WTC11 (cell line): ENCODE results near the gene NAA20. TPM values are rescaled to one million over a fixed set of nuclear protein-coding genes. Genes with fewer than 3 reads are reported as not detected.

ENCODE experiments used
- ATAC-seq: fragments of 200-7000 bp; cut with Tn5 transposase; 2 replicates; pipeline ENCODE4 v1.10.0; 2021; ENCODE audit warnings: mild to moderate bottlenecking, moderate library complexity
- CTCF ChIA-PET: fragments of 300-600 bp; sonication (Branson Sonifier 250); formaldehyde crosslinking; loops from one replicate; lab custom pipeline; 2021; ENCODE audit warnings: antibody characterized with exemption; lab: Charles Lee
- POLR2A ChIA-PET: fragments of 350-600 bp; sonication (Branson Sonifier 250); formaldehyde crosslinking; loops from one replicate; lab custom pipeline; 2021; ENCODE audit warnings: antibody characterized with exemption; lab: Charles Lee
- DNase-seq: peaks from one replicate; pipeline ENCODE4 v3.0.0; 2021; ENCODE audit warnings: low spot score
- H3K27ac Mint-ChIP-seq: 2 replicates; pipeline ENCODE4 v1.8.0; 2021; ENCODE audit warnings: mixed read lengths
- H3K27me3 Mint-ChIP-seq: 2 replicates; pipeline ENCODE4 v1.8.0; 2021; ENCODE audit warnings: low read depth, mild to moderate bottlenecking, moderate library complexity, mixed read lengths
- H3K36me3 Mint-ChIP-seq: 2 replicates; pipeline ENCODE4 v1.8.0; 2021; ENCODE audit warnings: mixed read lengths
- H3K4me1 Mint-ChIP-seq: 2 replicates; pipeline ENCODE4 v1.8.0; 2022; ENCODE audit warnings: mixed read lengths
- H3K4me3 Mint-ChIP-seq: 2 replicates; pipeline ENCODE4 v1.8.0; 2021; ENCODE audit warnings: mild to moderate bottlenecking, moderate library complexity, mixed read lengths
- H3K9me3 Mint-ChIP-seq: 2 replicates; pipeline ENCODE4 v1.8.0; 2021; ENCODE audit warnings: mixed read lengths
- CREB1 ChIP-seq: sonication (generic); formaldehyde crosslinking; IDR thresholded peaks from 2 replicates; pipeline ENCODE4 v1.8.0; 2023; ENCODE audit warnings: mild to moderate bottlenecking, missing genetic modification reagents
- EMX1 ChIP-seq: fragments of 250-450 bp; sonication (Bioruptor Pico); IDR thresholded peaks from 2 replicates; pipeline ENCODE4 v1.8.0; 2021; ENCODE audit warnings: mild to moderate bottlenecking
- FOXJ3 ChIP-seq: sonication (generic); formaldehyde crosslinking; IDR thresholded peaks from 2 replicates; pipeline ENCODE4 v1.9.0; 2021; ENCODE audit warnings: missing genetic modification reagents, mild to moderate bottlenecking, borderline replicate concordance
- FOXK1 ChIP-seq: sonication (generic); formaldehyde crosslinking; IDR thresholded peaks from 2 replicates; pipeline ENCODE4 v1.8.0; 2022; ENCODE audit warnings: mild to moderate bottlenecking, moderate library complexity, missing genetic modification reagents
- JUN ChIP-seq: sonication (generic); formaldehyde crosslinking; IDR thresholded peaks from 2 replicates; pipeline ENCODE4 v1.8.0; 2023; ENCODE audit warnings: mild to moderate bottlenecking, missing genetic modification reagents
- MYBL2 ChIP-seq: sonication (generic); formaldehyde crosslinking; IDR thresholded peaks from 2 replicates; pipeline ENCODE4 v1.8.1; 2023; ENCODE audit warnings: mild to moderate bottlenecking, moderate library complexity, missing genetic modification reagents
- NR1H2 ChIP-seq: sonication (generic); formaldehyde crosslinking; IDR thresholded peaks from 2 replicates; pipeline ENCODE4 v1.9.0; 2021; ENCODE audit warnings: mild to moderate bottlenecking, moderate library complexity, missing genetic modification reagents
- SMAD3 ChIP-seq: sonication (generic); formaldehyde crosslinking; IDR thresholded peaks from 2 replicates; pipeline ENCODE4 v1.8.0; 2022; ENCODE audit warnings: missing genetic modification reagents, mild to moderate bottlenecking, borderline replicate concordance
- TCF7 ChIP-seq: sonication (generic); formaldehyde crosslinking; IDR thresholded peaks from 2 replicates; pipeline ENCODE4 v1.8.0; 2022; ENCODE audit warnings: mild to moderate bottlenecking, low read depth, missing genetic modification reagents, moderate library complexity
- TEAD1 ChIP-seq: sonication (generic); formaldehyde crosslinking; IDR thresholded peaks from 2 replicates; pipeline ENCODE4 v1.8.0; 2022; ENCODE audit warnings: mild to moderate bottlenecking, missing genetic modification reagents
- TP53 ChIP-seq: sonication (generic); formaldehyde crosslinking; IDR thresholded peaks from 2 replicates; pipeline ENCODE4 v1.8.1; 2023; ENCODE audit warnings: mild to moderate bottlenecking, missing genetic modification reagents
- ZBTB21 ChIP-seq: sonication (generic); formaldehyde crosslinking; IDR thresholded peaks from 2 replicates; pipeline ENCODE4 v1.8.1; 2023; ENCODE audit warnings: mild to moderate bottlenecking, missing genetic modification reagents, borderline replicate concordance
- ZNF416 ChIP-seq: fragments of 250-450 bp; sonication (Bioruptor Pico); IDR thresholded peaks from 2 replicates; pipeline ENCODE4 v1.9.0; 2021; ENCODE audit warnings: mild to moderate bottlenecking, inconsistent platforms
- ZNF671 ChIP-seq: fragments of 250-450 bp; sonication (Bioruptor Pico); IDR thresholded peaks from 2 replicates; pipeline ENCODE4 v1.8.0; 2021; ENCODE audit warnings: mild to moderate bottlenecking
- total RNA-seq: library from RNA; stranded (reverse); gene quantifications from 3 replicates; pipeline ENCODE4 v1.2.3, GENCODE V29; 2021
- TF ChIP-seq, protein P1 (sequence below): fragments of 250-450 bp; sonication (Bioruptor Pico); IDR thresholded peaks from 2 replicates; pipeline ENCODE4 v2.1.2; 2022; ENCODE audit warnings: mild to moderate bottlenecking, moderate library complexity
- TF ChIP-seq, protein P2 (sequence below): sonication (generic); formaldehyde crosslinking; IDR thresholded peaks from 2 replicates; pipeline ENCODE4 v1.8.1; 2022; ENCODE audit warnings: low read depth, mild to moderate bottlenecking, moderate library complexity, missing genetic modification reagents, borderline replicate concordance
- TF ChIP-seq, protein P3 (sequence below): sonication (generic); formaldehyde crosslinking; IDR thresholded peaks from 2 replicates; pipeline ENCODE4 v1.8.0; 2023; ENCODE audit warnings: missing genetic modification reagents, mild to moderate bottlenecking, borderline replicate concordance
- TF ChIP-seq, protein P4 (sequence below): sonication (generic); formaldehyde crosslinking; IDR thresholded peaks from 2 replicates; pipeline ENCODE4 v1.8.0; 2022; ENCODE audit warnings: mild to moderate bottlenecking, missing genetic modification reagents
- TF ChIP-seq, protein P5 (sequence below): sonication (generic); formaldehyde crosslinking; IDR thresholded peaks from 2 replicates; pipeline ENCODE4 v1.8.0; 2022; ENCODE audit warnings: mild to moderate bottlenecking, missing genetic modification reagents
- TF ChIP-seq, protein P6 (sequence below): sonication (generic); formaldehyde crosslinking; IDR thresholded peaks from 2 replicates; pipeline ENCODE4 v1.8.1; 2022; ENCODE audit warnings: mild to moderate bottlenecking, missing genetic modification reagents, moderate library complexity, borderline replicate concordance
- TF ChIP-seq, protein P7 (sequence below): sonication (generic); formaldehyde crosslinking; IDR thresholded peaks from 2 replicates; pipeline ENCODE4 v1.8.1; 2022; ENCODE audit warnings: missing genetic modification reagents, borderline replicate concordance
- TF ChIP-seq, protein P8 (sequence below): sonication (generic); formaldehyde crosslinking; IDR thresholded peaks from 2 replicates; pipeline ENCODE4 v1.8.1; 2022; ENCODE audit warnings: mild to moderate bottlenecking, moderate library complexity, missing genetic modification reagents

NAA20 gene
- total RNA-seq, 1 experiment from 2014 or later: 34.0 TPM

DNA sequence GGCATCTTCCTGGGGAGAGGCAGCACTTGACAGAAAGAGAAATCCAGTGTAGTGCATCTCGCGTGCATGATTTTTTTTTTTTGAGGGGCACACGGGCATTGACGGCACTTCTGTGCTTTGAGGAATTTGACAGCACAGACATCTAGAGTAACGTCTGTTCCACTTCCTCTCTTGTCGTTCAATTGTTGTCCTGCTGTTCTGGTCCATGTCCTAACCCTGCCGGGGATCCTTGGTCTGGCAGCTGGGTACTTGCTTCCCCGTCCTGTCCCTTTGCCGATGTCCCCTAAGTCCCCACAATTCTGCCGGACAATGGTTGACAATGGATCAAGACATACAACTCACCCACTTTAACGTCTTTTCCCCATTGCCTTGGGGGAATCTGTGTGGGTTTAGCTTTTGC is 46.0 kb upstream of the NAA20 start (continued):
- TF ChIP-seq, protein P1, sequence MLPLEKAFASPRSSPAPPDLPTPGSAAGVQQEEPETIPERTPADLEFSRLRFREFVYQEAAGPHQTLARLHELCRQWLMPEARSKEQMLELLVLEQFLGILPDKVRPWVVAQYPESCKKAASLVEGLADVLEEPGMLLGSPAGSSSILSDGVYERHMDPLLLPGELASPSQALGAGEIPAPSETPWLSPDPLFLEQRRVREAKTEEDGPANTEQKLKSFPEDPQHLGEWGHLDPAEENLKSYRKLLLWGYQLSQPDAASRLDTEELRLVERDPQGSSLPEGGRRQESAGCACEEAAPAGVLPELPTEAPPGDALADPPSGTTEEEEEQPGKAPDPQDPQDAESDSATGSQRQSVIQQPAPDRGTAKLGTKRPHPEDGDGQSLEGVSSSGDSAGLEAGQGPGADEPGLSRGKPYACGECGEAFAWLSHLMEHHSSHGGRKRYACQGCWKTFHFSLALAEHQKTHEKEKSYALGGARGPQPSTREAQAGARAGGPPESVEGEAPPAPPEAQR: no peak
- TF ChIP-seq ZNF416: no peak
- TF ChIP-seq ZBTB21 (CRISPR knock-in tag): no peak
- TF ChIP-seq, protein P2, sequence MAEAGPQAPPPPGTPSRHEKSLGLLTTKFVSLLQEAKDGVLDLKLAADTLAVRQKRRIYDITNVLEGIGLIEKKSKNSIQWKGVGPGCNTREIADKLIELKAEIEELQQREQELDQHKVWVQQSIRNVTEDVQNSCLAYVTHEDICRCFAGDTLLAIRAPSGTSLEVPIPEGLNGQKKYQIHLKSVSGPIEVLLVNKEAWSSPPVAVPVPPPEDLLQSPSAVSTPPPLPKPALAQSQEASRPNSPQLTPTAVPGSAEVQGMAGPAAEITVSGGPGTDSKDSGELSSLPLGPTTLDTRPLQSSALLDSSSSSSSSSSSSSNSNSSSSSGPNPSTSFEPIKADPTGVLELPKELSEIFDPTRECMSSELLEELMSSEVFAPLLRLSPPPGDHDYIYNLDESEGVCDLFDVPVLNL (CRISPR knock-in tag): no peak
- TF ChIP-seq, all 79 proteins: peak for 0

DNA sequence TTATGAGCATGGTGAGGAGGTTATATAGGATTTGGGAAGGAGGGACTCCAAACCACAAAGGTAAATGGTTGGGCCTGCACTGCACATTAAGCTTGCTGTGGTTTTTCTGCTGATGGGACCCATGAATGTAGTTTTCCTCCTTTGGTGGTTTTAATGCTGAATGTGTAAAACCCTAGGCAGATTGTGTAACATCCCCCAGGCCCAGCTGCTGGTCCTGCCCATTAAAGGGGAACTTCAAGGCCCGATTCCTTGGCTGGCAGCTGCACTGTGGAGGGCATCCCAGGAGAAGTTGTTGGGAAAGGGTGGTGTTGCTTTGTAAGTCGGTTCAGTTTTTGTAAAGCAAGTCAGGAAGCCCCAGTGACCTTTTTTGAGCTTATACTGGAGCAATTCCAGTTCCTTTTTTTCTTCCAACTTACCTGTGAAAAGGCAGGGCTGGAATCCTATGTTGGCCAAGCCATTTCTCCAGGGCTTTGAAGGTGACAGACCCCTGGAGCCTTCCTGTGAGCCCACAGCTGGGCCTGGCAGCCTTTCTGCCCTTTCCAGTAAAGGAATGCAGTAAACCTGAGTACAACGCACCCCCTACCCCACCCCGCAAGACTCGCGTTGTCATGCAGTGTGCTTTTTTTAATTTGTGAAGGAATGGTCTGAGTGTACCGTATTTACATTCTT is 43.1 kb upstream of the NAA20 start:
- ATAC-seq (no peak), DNase-seq (no peak)
- Mint-ChIP-seq H3K36me3 (no peaks in the 10 kb centered on the region), H3K27me3 (no peaks in the 10 kb centered on the region), H3K27ac (no peak overlapping the region), H3K9me3 (no peaks in the 10 kb centered on the region), H3K4me3 (no peak overlapping the region), H3K4me1 (peaks cover 6% of the 10 kb centered on the region)
- ChIA-PET POLR2A (interaction anchor here (1.2 kb wide), 1 partner anchor 16 kb away, joined by 3 read pairs; no protein-coding TSS in a partner anchor), CTCF (interaction anchor here (1.8 kb wide), 1 partner anchor 20 kb away, joined by 4 read pairs; no protein-coding TSS in a partner anchor)
- TF ChIP-seq TP53 (CRISPR knock-in tag): no peak
- TF ChIP-seq, protein P3, sequence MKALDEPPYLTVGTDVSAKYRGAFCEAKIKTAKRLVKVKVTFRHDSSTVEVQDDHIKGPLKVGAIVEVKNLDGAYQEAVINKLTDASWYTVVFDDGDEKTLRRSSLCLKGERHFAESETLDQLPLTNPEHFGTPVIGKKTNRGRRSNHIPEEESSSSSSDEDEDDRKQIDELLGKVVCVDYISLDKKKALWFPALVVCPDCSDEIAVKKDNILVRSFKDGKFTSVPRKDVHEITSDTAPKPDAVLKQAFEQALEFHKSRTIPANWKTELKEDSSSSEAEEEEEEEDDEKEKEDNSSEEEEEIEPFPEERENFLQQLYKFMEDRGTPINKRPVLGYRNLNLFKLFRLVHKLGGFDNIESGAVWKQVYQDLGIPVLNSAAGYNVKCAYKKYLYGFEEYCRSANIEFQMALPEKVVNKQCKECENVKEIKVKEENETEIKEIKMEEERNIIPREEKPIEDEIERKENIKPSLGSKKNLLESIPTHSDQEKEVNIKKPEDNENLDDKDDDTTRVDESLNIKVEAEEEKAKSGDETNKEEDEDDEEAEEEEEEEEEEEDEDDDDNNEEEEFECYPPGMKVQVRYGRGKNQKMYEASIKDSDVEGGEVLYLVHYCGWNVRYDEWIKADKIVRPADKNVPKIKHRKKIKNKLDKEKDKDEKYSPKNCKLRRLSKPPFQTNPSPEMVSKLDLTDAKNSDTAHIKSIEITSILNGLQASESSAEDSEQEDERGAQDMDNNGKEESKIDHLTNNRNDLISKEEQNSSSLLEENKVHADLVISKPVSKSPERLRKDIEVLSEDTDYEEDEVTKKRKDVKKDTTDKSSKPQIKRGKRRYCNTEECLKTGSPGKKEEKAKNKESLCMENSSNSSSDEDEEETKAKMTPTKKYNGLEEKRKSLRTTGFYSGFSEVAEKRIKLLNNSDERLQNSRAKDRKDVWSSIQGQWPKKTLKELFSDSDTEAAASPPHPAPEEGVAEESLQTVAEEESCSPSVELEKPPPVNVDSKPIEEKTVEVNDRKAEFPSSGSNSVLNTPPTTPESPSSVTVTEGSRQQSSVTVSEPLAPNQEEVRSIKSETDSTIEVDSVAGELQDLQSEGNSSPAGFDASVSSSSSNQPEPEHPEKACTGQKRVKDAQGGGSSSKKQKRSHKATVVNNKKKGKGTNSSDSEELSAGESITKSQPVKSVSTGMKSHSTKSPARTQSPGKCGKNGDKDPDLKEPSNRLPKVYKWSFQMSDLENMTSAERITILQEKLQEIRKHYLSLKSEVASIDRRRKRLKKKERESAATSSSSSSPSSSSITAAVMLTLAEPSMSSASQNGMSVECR (CRISPR knock-in tag): no peak
- no peak for TF ChIP-seq MYBL2 (CRISPR knock-in tag)
- no peak for TF ChIP-seq FOXK1 (CRISPR knock-in tag)
- TF ChIP-seq SMAD3 (CRISPR knock-in tag): no peak
- TF ChIP-seq, protein P4, sequence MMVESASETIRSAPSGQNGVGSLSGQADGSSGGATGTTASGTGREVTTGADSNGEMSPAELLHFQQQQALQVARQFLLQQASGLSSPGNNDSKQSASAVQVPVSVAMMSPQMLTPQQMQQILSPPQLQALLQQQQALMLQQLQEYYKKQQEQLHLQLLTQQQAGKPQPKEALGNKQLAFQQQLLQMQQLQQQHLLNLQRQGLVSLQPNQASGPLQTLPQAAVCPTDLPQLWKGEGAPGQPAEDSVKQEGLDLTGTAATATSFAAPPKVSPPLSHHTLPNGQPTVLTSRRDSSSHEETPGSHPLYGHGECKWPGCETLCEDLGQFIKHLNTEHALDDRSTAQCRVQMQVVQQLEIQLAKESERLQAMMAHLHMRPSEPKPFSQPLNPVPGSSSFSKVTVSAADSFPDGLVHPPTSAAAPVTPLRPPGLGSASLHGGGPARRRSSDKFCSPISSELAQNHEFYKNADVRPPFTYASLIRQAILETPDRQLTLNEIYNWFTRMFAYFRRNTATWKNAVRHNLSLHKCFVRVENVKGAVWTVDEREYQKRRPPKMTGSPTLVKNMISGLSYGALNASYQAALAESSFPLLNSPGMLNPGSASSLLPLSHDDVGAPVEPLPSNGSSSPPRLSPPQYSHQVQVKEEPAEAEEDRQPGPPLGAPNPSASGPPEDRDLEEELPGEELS (CRISPR knock-in tag): no peak
- no peak for TF ChIP-seq CREB1
- TF ChIP-seq, protein P5, sequence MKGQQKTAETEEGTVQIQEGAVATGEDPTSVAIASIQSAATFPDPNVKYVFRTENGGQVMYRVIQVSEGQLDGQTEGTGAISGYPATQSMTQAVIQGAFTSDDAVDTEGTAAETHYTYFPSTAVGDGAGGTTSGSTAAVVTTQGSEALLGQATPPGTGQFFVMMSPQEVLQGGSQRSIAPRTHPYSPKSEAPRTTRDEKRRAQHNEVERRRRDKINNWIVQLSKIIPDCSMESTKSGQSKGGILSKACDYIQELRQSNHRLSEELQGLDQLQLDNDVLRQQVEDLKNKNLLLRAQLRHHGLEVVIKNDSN (CRISPR knock-in tag): no peak
- no peak for TF ChIP-seq ZNF671 (CRISPR knock-in tag)
- TF ChIP-seq, protein P6, sequence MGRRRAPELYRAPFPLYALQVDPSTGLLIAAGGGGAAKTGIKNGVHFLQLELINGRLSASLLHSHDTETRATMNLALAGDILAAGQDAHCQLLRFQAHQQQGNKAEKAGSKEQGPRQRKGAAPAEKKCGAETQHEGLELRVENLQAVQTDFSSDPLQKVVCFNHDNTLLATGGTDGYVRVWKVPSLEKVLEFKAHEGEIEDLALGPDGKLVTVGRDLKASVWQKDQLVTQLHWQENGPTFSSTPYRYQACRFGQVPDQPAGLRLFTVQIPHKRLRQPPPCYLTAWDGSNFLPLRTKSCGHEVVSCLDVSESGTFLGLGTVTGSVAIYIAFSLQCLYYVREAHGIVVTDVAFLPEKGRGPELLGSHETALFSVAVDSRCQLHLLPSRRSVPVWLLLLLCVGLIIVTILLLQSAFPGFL (CRISPR knock-in tag): no peak
- TF ChIP-seq TEAD1: no peak
- TF ChIP-seq, protein P7, sequence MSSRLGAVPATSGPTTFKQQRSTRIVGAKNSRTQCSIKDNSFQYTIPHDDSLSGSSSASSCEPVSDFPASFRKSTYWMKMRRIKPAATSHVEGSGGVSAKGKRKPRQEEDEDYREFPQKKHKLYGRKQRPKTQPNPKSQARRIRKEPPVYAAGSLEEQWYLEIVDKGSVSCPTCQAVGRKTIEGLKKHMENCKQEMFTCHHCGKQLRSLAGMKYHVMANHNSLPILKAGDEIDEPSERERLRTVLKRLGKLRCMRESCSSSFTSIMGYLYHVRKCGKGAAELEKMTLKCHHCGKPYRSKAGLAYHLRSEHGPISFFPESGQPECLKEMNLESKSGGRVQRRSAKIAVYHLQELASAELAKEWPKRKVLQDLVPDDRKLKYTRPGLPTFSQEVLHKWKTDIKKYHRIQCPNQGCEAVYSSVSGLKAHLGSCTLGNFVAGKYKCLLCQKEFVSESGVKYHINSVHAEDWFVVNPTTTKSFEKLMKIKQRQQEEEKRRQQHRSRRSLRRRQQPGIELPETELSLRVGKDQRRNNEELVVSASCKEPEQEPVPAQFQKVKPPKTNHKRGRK (CRISPR knock-in tag): no peak
- TF ChIP-seq TCF7: no peak
- TF ChIP-seq FOXJ3 (CRISPR knock-in tag): no peak
- TF ChIP-seq JUN (CRISPR knock-in tag): no peak
- TF ChIP-seq NR1H2: no peak
- TF ChIP-seq, protein P8, sequence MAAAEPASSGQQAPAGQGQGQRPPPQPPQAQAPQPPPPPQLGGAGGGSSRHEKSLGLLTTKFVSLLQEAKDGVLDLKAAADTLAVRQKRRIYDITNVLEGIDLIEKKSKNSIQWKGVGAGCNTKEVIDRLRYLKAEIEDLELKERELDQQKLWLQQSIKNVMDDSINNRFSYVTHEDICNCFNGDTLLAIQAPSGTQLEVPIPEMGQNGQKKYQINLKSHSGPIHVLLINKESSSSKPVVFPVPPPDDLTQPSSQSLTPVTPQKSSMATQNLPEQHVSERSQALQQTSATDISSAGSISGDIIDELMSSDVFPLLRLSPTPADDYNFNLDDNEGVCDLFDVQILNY (CRISPR knock-in tag): no peak
- no peak for TF ChIP-seq EMX1 (CRISPR knock-in tag)
